PC-9 (cell line): ENCODE results near the gene SCO1. TPM values are rescaled to one million over a fixed set of nuclear protein-coding genes. Genes with fewer than 3 reads are reported as not detected.
A peak's percentile ranks its signal among the peaks of the same experiment; 100 is the strongest.

Source experiments
- BruUV-seq: library from RNA; stranded (reverse); fragments of 400-500 nt; replicated peaks from 2 replicates; lab custom pipeline; 2021; lab: Mats Ljungman, UMichigan
- CTCF ChIA-PET: fragments of 300-600 bp; sonication (Branson Sonifier 250); formaldehyde crosslinking; loops from one replicate; lab custom pipeline; 2022; ENCODE audit warnings: antibody characterized with exemption; lab: Charles Lee
- POLR2A ChIA-PET: fragments of 300-600 bp; sonication (Branson Sonifier 250); formaldehyde crosslinking; loops from one replicate; lab custom pipeline; 2022; ENCODE audit warnings: antibody characterized with exemption; ENCODE audit not compliant: unreplicated experiment; lab: Charles Lee
- DNase-seq, 2 experiments: peaks; one replicate each; pipeline versions ENCODE4 v3.0.0 to v3.0.0-alpha.2; 2015 to 2022; ENCODE audit warnings: mixed read lengths in 1 of 2
- H2AFZ ChIP-seq: fragments of 200-600 bp; sonication (generic); 2 replicates; pipeline ENCODE4 v1.8.1; 2017; ENCODE audit warnings: antibody characterized with exemption
- H3F3A ChIP-seq: fragments of 200-600 bp; sonication (generic); 2 replicates; pipeline ENCODE4 v1.8.1; 2017; ENCODE audit warnings: antibody characterized with exemption, mild to moderate bottlenecking, low read depth; ENCODE audit not compliant: insufficient read depth
- H3K27ac ChIP-seq: fragments of 200-600 bp; sonication (generic); 2 replicates; pipeline ENCODE4 v1.6.1; 2016; ENCODE audit warnings: mixed run types
- H3K27me3 ChIP-seq: fragments of 200-600 bp; sonication (generic); 2 replicates; pipeline ENCODE4 v1.6.1; 2016; ENCODE audit warnings: low read depth, mixed run types; ENCODE audit not compliant: insufficient read depth
- H3K36me3 ChIP-seq: fragments of 200-600 bp; sonication (generic); 2 replicates; pipeline ENCODE4 v1.6.1; 2016; ENCODE audit warnings: low read depth, mixed run types
- H3K4me1 ChIP-seq: fragments of 200-600 bp; sonication (generic); replicated peaks from 2 replicates; pipeline ENCODE4 v1.6.1; 2016; ENCODE audit warnings: mixed run types; ENCODE audit not compliant: insufficient read depth
- H3K4me2 ChIP-seq: fragments of 200-600 bp; sonication (generic); 2 replicates; pipeline ENCODE4 v1.6.1; 2017; ENCODE audit warnings: mixed run types
- H3K4me3 ChIP-seq: fragments of 200-600 bp; sonication (generic); 2 replicates; pipeline ENCODE4 v1.6.1; 2016; ENCODE audit warnings: mixed run types
- H3K79me2 ChIP-seq: fragments of 200-600 bp; sonication (generic); 2 replicates; pipeline ENCODE4 v1.6.1; 2017; ENCODE audit warnings: low read depth, mixed run types
- H3K9me2 ChIP-seq: fragments of 200-600 bp; sonication (generic); 2 replicates; pipeline ENCODE4 v1.8.1; 2017; ENCODE audit warnings: mild to moderate bottlenecking; ENCODE audit not compliant: insufficient read depth
- H3K9me3 ChIP-seq: fragments of 200-600 bp; sonication (generic); 2 replicates; pipeline ENCODE4 v1.8.1; 2016; ENCODE audit warnings: low read depth; ENCODE audit not compliant: insufficient read depth
- H4K20me1 ChIP-seq: fragments of 200-600 bp; sonication (generic); 2 replicates; pipeline ENCODE4 v1.8.1; 2017; ENCODE audit not compliant: insufficient read depth
- CTCF ChIP-seq: fragments of 200-600 bp; sonication (generic); conservative IDR thresholded peaks from 2 replicates; pipeline ENCODE4 v1.6.1; 2017; ENCODE audit warnings: mixed run types, antibody characterized with exemption, mild to moderate bottlenecking, moderate library complexity
- EZH2 ChIP-seq: fragments of 200-600 bp; sonication (generic); IDR thresholded peaks from 2 replicates; pipeline ENCODE4 v1.8.0; 2017; ENCODE audit warnings: antibody characterized with exemption, low read depth
- intact Hi-C: fragments of 100-400 bp; cut with micrococcal nuclease; formaldehyde crosslinking; loops from one replicate; pipeline ENCODE4 v1.10.0; 2022; ENCODE audit not compliant: unreplicated experiment
- total RNA-seq: library from RNA; stranded (reverse); gene quantifications from 2 replicates; pipeline ENCODE4 v1.2.3, GENCODE V29; 2021

SCO1 gene
- total RNA-seq, 1 experiment from 2014 or later: 39.6 TPM

GRCh38 chr17:10687499-10687898 lies 9.8 kb downstream of the SCO1 start:
- no peaks in the 10 kb centered on the region for H3K9me3 ChIP-seq
- no peak overlapping the region for H3K4me3 ChIP-seq
- H4K20me1 ChIP-seq: no peaks in the 10 kb centered on the region; the same call in 1 of the 2 replicates
- ChIA-PET CTCF (no interaction called here), POLR2A (no interaction called here)
- no peak for DNase-seq
- H2AFZ ChIP-seq: no peak overlapping the region
- no peak overlapping the region for H3K4me2 ChIP-seq
- H3K79me2 ChIP-seq: no peaks in the 10 kb centered on the region
- peaks cover 3% of the 10 kb centered on the region; the same call in 1 of the 2 replicates for H3K36me3 ChIP-seq
- BruUV-seq: no TSS peak
- no peaks in the 10 kb centered on the region for H3K9me2 ChIP-seq
- H3K27me3 ChIP-seq: no peaks in the 10 kb centered on the region
- H3K27ac ChIP-seq: no peak overlapping the region
- H3F3A ChIP-seq: no peaks in the 10 kb centered on the region
- intact Hi-C loops: no loop called here
- no peaks in the 10 kb centered on the region for H3K4me1 ChIP-seq
- no peak for TF ChIP-seq EZH2
- TF ChIP-seq CTCF: no peak

- Histone ChIP-seq H3K9me2 (no peaks in the 10 kb centered on the region), H3K27me3 (no peaks in the 10 kb centered on the region), H3K36me3 (no peaks in the 10 kb centered on the region), H4K20me1 (no peaks in the 10 kb centered on the region), H3K27ac (no peak overlapping the region), H3K9me3 (no peaks in the 10 kb centered on the region), H3K4me3 (no peak overlapping the region), H3F3A (no peaks in the 10 kb centered on the region), H3K4me2 (no peak overlapping the region), H3K79me2 (no peaks in the 10 kb centered on the region), H2AFZ (no peak overlapping the region), H3K4me1 (no peaks in the 10 kb centered on the region)
- DNase-seq: no peak
- CTCF ChIA-PET: interaction anchor here (0.7 kb wide), 1 partner anchor 31 kb away, joined by 4 read pairs; no protein-coding TSS in a partner anchor
- TF ChIP-seq EZH2 (no peak), CTCF (peak; percentile 53; the same call in 1 of the 2 replicates)
- no TSS peak for BruUV-seq
- POLR2A ChIA-PET: no interaction called here
- intact Hi-C loops: no loop called here
Observed at GRCh38 chr17:10683853-10684252, 13.5 kb downstream of the SCO1 start.

GRCh38 chr17:10681866-10682446 lies 15.4 kb downstream of the SCO1 start:
- no TSS peak for BruUV-seq
- H2AFZ ChIP-seq: no peak overlapping the region
- no peaks in the 10 kb centered on the region for H4K20me1 ChIP-seq
- intact Hi-C loops: no loop called here
- DNase-seq: no peak
- H3K9me2 ChIP-seq: no peaks in the 10 kb centered on the region
- TF ChIP-seq CTCF: no peak
- TF ChIP-seq EZH2: no peak
- no peak overlapping the region for H3K4me2 ChIP-seq
- ChIA-PET POLR2A (no interaction called here), CTCF (no interaction called here)
- no peaks in the 10 kb centered on the region for H3K79me2 ChIP-seq
- H3K27ac ChIP-seq: no peak overlapping the region
- no peaks in the 10 kb centered on the region for H3F3A ChIP-seq
- H3K36me3 ChIP-seq: no peaks in the 10 kb centered on the region
- H3K27me3 ChIP-seq: no peaks in the 10 kb centered on the region
- no peak overlapping the region for H3K4me3 ChIP-seq
- H3K9me3 ChIP-seq: no peaks in the 10 kb centered on the region
- H3K4me1 ChIP-seq: no peaks in the 10 kb centered on the region
